HG03342 (cell line): Measurements from ENCODE around the gene ARHGEF4.

Source experiments
- ATAC-seq: cut with Tn5 transposase; IDR thresholded peaks from one replicate; pipeline ENCODE4 v1.9.1; 2021; ENCODE audit warnings: mild to moderate bottlenecking, moderate library complexity; ENCODE audit not compliant: unreplicated experiment

Gene ARHGEF4

GRCh38 chr2:131005216-131005935 is 168.7 kb downstream of the ARHGEF4 start:
- ATAC-seq, result no peak

- no peak for ATAC-seq
Observed at GRCh38 chr2:131006561-131006960, 169.8 kb downstream of the ARHGEF4 start.

- no peak for ATAC-seq
Observed at GRCh38 chr2:131008967-131009366, 172.3 kb downstream of the ARHGEF4 start.

- no peak for ATAC-seq
Observed at GRCh38 chr2:131009713-131010475, 173.2 kb downstream of the ARHGEF4 start.

GRCh38 chr2:131010566-131010965 is 173.9 kb downstream of the ARHGEF4 start:
- no peak for ATAC-seq

- no peak for ATAC-seq
Observed at GRCh38 chr2:131011486-131011885, 174.8 kb downstream of the ARHGEF4 start.

- no peak for ATAC-seq
Observed at GRCh38 chr2:131014141-131014540, 177.4 kb downstream of the ARHGEF4 start.

GRCh38 chr2:131015764-131016163 is 179.1 kb downstream of the ARHGEF4 start:
- no peak for ATAC-seq

- no peak for ATAC-seq
Observed at GRCh38 chr2:131016826-131017741, 180.4 kb downstream of the ARHGEF4 start.

- ATAC-seq, result no peak
Observed at GRCh38 chr2:131022731-131023130, 186.0 kb downstream of the ARHGEF4 start.

- ATAC-seq, result no peak
Observed at GRCh38 chr2:131023758-131024157, 187.0 kb downstream of the ARHGEF4 start.

GRCh38 chr2:131026919-131027318 is 190.2 kb downstream of the ARHGEF4 start:
- no peak for ATAC-seq

- no peak for ATAC-seq
Observed at GRCh38 chr2:131027566-131028528, 191.1 kb downstream of the ARHGEF4 start.

GRCh38 chr2:131029812-131030211 is 193.1 kb downstream of the ARHGEF4 start:
- no peak for ATAC-seq

GRCh38 chr2:131030478-131030971 is 193.8 kb downstream of the ARHGEF4 start:
- no peak for ATAC-seq

- ATAC-seq, result no peak
Observed at GRCh38 chr2:131031431-131031841, 194.7 kb downstream of the ARHGEF4 start.

- ATAC-seq, result no peak
Observed at GRCh38 chr2:131031875-131032274, 195.2 kb downstream of the ARHGEF4 start.

- no peak for ATAC-seq
Observed at GRCh38 chr2:131032393-131032836, 195.7 kb downstream of the ARHGEF4 start.

- ATAC-seq, result no peak
Observed at GRCh38 chr2:131033786-131034121, 197.0 kb downstream of the ARHGEF4 start.
